Fibroblast of lung (primary cell): ENCODE measurements around the gene ZNF532. TPM values are rescaled to one million over a fixed set of nuclear protein-coding genes. Genes with fewer than 3 reads are reported as not detected.

Experiments
- DNase-seq, 2 donors: peaks; one replicate each; pipeline versions ENCODE4 v3.0.0 to v3.0.0-alpha.2; 2010; ENCODE audit warnings: low read depth in 2 of 2
- H2AFZ ChIP-seq: 2 replicates; pipeline ENCODE4 v1.5.1; 2012; ENCODE audit warnings: low read length, control low read depth, inconsistent platforms
- H3K27ac ChIP-seq: 2 replicates; pipeline ENCODE4 v1.5.1; 2011; ENCODE audit warnings: low read length, control low read depth; ENCODE audit not compliant: insufficient read depth
- H3K27me3 ChIP-seq: 2 replicates; pipeline ENCODE4 v1.5.1; 2011; ENCODE audit warnings: mild to moderate bottlenecking, low read length; ENCODE audit not compliant: control insufficient read depth, insufficient read depth
- H3K36me3 ChIP-seq: 2 replicates; pipeline ENCODE4 v1.5.1; 2011; ENCODE audit warnings: low read length; ENCODE audit not compliant: control insufficient read depth, insufficient read depth
- H3K4me1 ChIP-seq: 2 replicates; pipeline ENCODE4 v1.5.1; 2011; ENCODE audit warnings: low read length; ENCODE audit not compliant: control insufficient read depth, insufficient read depth; ENCODE audit errors: extremely low read depth
- H3K4me2 ChIP-seq: 2 replicates; pipeline ENCODE4 v1.5.1; 2011; ENCODE audit warnings: low read length, control low read depth; ENCODE audit not compliant: insufficient read depth; ENCODE audit errors: extremely low read depth
- H3K4me3 ChIP-seq, 4 experiments: fragments of 200-600 bp in 1 of 4; sonication (generic) in 1 of 4; replicated peaks in 1 of 4; 2 replicates each; pipeline ENCODE4 v1.5.1; 2011 to 2016; ENCODE audit warnings: low read length in 4 of 4, low read depth in 3 of 4, mild to moderate bottlenecking in 3 of 4, control low read depth in 2 of 4, inconsistent platforms in 1 of 4, mixed read lengths in 1 of 4; ENCODE audit not compliant: insufficient read depth in 1 of 4; ENCODE audit errors: control extremely low read depth in 1 of 4
- H3K79me2 ChIP-seq: 2 replicates; pipeline ENCODE4 v1.5.1; 2012; ENCODE audit warnings: mild to moderate bottlenecking, low read length, inconsistent platforms; ENCODE audit not compliant: control insufficient read depth, insufficient read depth
- H3K9ac ChIP-seq: 2 replicates; pipeline ENCODE4 v1.5.1; 2011; ENCODE audit warnings: mild to moderate bottlenecking, low read length, control low read depth; ENCODE audit not compliant: insufficient read depth
- H3K9me3 ChIP-seq: 2 replicates; pipeline ENCODE4 v1.5.1; 2012; ENCODE audit warnings: low read depth, low read length; ENCODE audit not compliant: control insufficient read depth, insufficient read depth
- H4K20me1 ChIP-seq: 2 replicates; pipeline ENCODE4 v1.5.1; 2011; ENCODE audit warnings: low read length; ENCODE audit not compliant: control insufficient read depth, insufficient read depth; ENCODE audit errors: extremely low read depth
- EZH2 ChIP-seq: IDR thresholded peaks from 2 replicates; pipeline ENCODE4 v1.5.1; 2012; ENCODE audit warnings: low read length, control low read depth, mild to moderate bottlenecking; ENCODE audit errors: missing control alignments
- polyA plus RNA-seq, 2 donors: library from polyadenylated mRNA; depleted of rRNA in 1 of 2; stranded (reverse) in 1 of 2; unstranded in 1 of 2; fragments of >200 nt; gene quantifications; 2 replicates each; pipeline ENCODE4 v1.2.1, GENCODE V29; 2011 to 2012; ENCODE audit warnings: missing spikeins in 1 of 2
- total RNA-seq: library from RNA; depleted of rRNA; stranded (reverse); fragments of >200 nt; gene quantifications from 2 replicates; pipeline ENCODE4 v1.2.1, GENCODE V29; 2014
- TF ChIP-seq, protein P1 (sequence below), 2 donors: IDR thresholded peaks in 1 of 2; conservative IDR thresholded peaks in 1 of 2; 1 replicate in 1 of 2; 2 replicates in 1 of 2; pipeline ENCODE4 v1.5.1; 2011 to 2012; ENCODE audit warnings: low read length in 2 of 2, control low read depth in 1 of 2, inconsistent platforms in 1 of 2, low read depth in 1 of 2, mild to moderate bottlenecking in 1 of 2

The ZNF532 gene
- total and polyA plus RNA-seq, 2 donors (not counting 1 experiment from before 2014, with no cell fraction given) = 57.3 to 64.6 TPM

DNA sequence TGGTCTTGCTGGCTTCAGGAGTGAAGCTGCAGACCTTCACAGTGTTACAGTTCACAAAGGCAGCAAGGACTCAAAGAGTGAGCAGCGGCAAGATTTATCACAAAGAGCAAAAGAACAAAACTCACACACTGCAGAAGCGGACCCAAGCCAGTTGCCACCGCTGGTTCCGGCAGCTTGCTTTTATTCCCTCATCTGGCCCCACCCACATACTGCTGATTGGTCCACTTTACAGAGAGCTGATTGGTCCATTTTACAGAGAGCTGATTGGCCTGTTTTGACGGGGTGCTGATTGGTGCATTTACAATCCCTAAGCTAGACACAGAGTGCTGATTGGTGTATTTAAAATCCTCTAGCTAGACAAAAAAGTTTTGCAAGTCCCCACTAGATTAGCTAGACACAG is 37.2 kb upstream of the ZNF532 start:
- Histone ChIP-seq H3K79me2 (no peaks in the 10 kb centered on the region), H3K27me3 (no peaks in the 10 kb centered on the region), H3K27ac (no peak overlapping the region), H2AFZ (no peak overlapping the region), H3K9me3 (no peaks in the 10 kb centered on the region), H4K20me1 (peaks cover 1% of the 10 kb centered on the region), H3K4me1 (no peaks in the 10 kb centered on the region), H3K36me3 (no peaks in the 10 kb centered on the region), H3K9ac (no peak overlapping the region), H3K4me2 (no peak overlapping the region), H3K4me3 (no peak overlapping the region)
- DNase-seq = no peak
- TF ChIP-seq, protein P1, sequence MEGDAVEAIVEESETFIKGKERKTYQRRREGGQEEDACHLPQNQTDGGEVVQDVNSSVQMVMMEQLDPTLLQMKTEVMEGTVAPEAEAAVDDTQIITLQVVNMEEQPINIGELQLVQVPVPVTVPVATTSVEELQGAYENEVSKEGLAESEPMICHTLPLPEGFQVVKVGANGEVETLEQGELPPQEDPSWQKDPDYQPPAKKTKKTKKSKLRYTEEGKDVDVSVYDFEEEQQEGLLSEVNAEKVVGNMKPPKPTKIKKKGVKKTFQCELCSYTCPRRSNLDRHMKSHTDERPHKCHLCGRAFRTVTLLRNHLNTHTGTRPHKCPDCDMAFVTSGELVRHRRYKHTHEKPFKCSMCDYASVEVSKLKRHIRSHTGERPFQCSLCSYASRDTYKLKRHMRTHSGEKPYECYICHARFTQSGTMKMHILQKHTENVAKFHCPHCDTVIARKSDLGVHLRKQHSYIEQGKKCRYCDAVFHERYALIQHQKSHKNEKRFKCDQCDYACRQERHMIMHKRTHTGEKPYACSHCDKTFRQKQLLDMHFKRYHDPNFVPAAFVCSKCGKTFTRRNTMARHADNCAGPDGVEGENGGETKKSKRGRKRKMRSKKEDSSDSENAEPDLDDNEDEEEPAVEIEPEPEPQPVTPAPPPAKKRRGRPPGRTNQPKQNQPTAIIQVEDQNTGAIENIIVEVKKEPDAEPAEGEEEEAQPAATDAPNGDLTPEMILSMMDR (conservative IDR thresholded peaks at IDR 0.05 in 1 of 2, IDR thresholded peaks at IDR 0.05 in 1 of 2; ENCODE audit: low read depth in 1 of 2, low read length in 2 of 2) = no peak
- TF ChIP-seq EZH2 = no peak

DNA sequence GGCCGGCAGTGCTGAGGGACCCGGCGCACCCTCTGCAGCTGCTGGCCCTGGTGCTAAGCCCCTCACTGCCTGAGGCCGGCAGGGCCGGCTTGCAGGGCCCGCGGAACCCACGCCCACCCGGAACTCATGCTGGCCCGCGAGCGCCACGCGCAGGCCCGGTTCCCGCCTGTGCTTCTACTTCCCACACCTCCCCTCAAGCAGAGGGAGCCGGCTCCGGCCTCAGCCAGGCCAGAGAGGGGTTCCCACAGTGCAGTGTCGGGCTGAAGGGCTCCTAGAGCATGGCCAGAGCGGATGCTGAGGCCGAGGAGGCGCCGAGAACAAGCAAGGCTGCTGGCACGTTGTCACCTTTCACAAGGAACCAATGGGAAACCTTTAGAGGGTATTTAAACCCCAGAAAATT is 36.8 kb upstream of the ZNF532 start:
- H3K4me2 ChIP-seq = no peak overlapping the region
- peaks cover 1% of the 10 kb centered on the region for H4K20me1 ChIP-seq
- H2AFZ ChIP-seq = no peak overlapping the region
- no peaks in the 10 kb centered on the region for H3K27me3 ChIP-seq
- no peaks in the 10 kb centered on the region for H3K79me2 ChIP-seq
- no peak for TF ChIP-seq EZH2
- TF ChIP-seq, protein P1 (conservative IDR thresholded peaks at IDR 0.05 in 1 of 2, IDR thresholded peaks at IDR 0.05 in 1 of 2; ENCODE audit: low read depth in 1 of 2, low read length in 2 of 2) = no peak
- DNase-seq = no peak
- no peak overlapping the region for H3K27ac ChIP-seq
- no peak overlapping the region for H3K9ac ChIP-seq
- H3K36me3 ChIP-seq = no peaks in the 10 kb centered on the region
- no peaks in the 10 kb centered on the region for H3K4me1 ChIP-seq
- no peak overlapping the region for H3K4me3 ChIP-seq
- H3K9me3 ChIP-seq = no peaks in the 10 kb centered on the region

DNA sequence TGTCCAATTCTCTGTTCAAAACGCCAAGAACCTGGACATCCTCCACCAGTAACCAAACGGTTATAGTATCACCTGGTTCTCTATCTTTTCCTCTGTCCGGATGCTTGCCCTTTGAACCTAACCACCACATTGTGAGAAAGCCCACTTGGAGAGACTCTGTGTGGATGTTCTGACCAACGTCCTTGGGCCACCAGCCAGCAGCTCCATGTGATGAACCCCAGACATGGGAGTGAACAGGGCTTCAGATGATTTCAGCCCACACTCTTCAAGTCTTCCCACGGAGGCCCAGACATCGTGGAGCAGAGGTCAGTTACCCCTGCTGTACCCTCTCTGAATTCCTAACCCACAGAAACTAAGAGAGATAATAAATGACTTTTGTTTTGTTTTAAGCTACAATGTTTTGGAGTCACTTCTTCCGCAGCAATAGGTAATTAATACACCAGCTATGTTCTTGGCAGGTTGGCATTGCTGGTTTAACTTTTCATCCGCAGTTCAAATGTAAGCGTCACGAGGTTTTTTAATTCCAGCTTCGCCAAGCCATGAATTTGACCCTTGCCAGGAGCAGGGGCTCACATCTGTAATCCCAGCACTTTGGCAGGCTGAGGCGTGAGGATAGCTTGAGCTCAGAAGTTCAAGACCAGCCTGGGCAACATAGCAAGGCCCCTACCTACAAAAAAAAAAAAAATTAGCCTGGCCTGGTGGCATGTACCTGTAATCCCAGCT is 36.1 kb upstream of the ZNF532 start:
- H3K36me3 ChIP-seq = no peaks in the 10 kb centered on the region

More for the DNA sequence above, 36.1 kb upstream of the ZNF532 start:
- H3K9ac ChIP-seq = no peak overlapping the region
- H3K4me3 ChIP-seq = no peak overlapping the region
- peaks cover 1% of the 10 kb centered on the region for H4K20me1 ChIP-seq
- H3K9me3 ChIP-seq = no peaks in the 10 kb centered on the region
- H2AFZ ChIP-seq = no peak overlapping the region
- H3K4me2 ChIP-seq = no peak overlapping the region
- no peaks in the 10 kb centered on the region for H3K4me1 ChIP-seq
- no peak overlapping the region for H3K27ac ChIP-seq
- H3K27me3 ChIP-seq = no peaks in the 10 kb centered on the region
- peak in 1 of 2 donors; percentile 44 for DNase-seq
- H3K79me2 ChIP-seq = no peaks in the 10 kb centered on the region
- TF ChIP-seq EZH2 = no peak
- TF ChIP-seq, protein P1 (conservative IDR thresholded peaks at IDR 0.05 in 1 of 2, IDR thresholded peaks at IDR 0.05 in 1 of 2; ENCODE audit: low read depth in 1 of 2, low read length in 2 of 2) = no peak
